LNCAP (cell line): ENCODE results near the gene ARHGEF26.

ENCODE experiments used
- CTCF ChIP-seq: fragments of 450-650 bp; IDR thresholded peaks from 2 replicates; pipeline ENCODE4 v1.5.1; 2017; ENCODE audit warnings: mild to moderate bottlenecking

The ARHGEF26 gene

GRCh38 chr3:154273381-154273780, 152.2 kb downstream of the ARHGEF26 start:
- no peak for TF ChIP-seq CTCF

DNA sequence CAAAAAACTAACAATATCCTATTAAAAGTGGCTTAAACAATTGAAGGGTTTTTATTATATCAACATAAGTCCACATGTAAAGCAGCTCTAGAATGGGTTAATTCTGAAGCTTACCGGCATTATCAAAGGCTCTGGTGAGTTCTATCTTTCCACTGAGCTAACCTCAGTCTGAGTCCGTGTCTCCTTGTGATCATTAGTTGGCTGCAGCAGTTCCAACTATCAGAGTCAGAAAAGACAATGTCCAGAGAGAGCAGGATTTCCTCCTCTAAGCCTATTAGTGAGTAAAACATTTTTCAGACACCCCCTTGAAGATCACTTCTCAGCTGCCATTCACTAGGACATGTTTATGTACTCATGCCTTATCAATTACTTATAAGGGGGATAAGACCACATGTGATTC, 153.2 kb downstream of the ARHGEF26 start:
- TF ChIP-seq CTCF: no peak

GRCh38 chr3:154275292-154275691, 154.1 kb downstream of the ARHGEF26 start:
- TF ChIP-seq CTCF: no peak

GRCh38 chr3:154275965-154276364, 154.8 kb downstream of the ARHGEF26 start:
- no peak for TF ChIP-seq CTCF

GRCh38 chr3:154280161-154280560, 159.0 kb downstream of the ARHGEF26 start:
- TF ChIP-seq CTCF: no peak

GRCh38 chr3:154285221-154285620, 164.0 kb downstream of the ARHGEF26 start:
- TF ChIP-seq CTCF: no peak

DNA sequence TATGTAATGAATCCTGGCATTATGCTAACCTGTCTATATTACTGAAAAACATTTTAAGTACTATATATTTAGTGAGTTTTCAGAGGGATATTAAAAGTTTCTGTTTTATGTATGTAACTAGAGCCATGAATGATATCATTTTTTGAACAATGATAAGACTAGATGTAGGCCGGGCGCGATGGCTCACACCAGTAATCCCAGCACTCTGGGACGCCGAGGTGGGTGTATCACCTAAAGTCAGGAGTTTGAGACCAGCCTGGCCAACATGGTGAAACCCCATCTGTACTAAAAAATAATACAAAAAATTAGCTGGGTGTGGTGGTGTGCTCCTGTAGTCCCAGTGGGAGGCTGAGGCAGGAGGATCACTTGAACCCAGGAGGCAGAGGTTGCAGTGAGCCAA, 169.0 kb downstream of the ARHGEF26 start:
- no peak for TF ChIP-seq CTCF

DNA sequence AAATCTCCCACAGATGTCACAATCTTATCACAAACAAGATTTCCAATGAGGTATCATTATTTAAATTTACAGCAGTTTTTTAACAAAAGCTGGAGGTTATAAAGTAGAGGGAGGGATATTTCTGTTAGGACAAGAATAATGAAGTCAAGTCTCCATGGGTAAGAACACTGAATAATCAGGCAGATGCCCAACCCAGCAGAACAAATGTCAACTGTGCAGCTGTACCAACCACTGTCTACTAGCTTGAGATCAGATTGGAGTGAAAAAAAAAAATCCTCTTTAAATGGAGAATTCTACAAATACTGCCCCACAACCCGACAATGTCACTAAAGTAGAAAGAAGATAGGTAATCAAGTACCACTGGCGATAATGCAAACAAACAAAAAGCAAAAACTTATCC, 172.8 kb downstream of the ARHGEF26 start:
- TF ChIP-seq CTCF: no peak
